Peyer's patch (tissue), 4 donors: Measurements from ENCODE around the gene KSR2. TPM values are rescaled to one million over a fixed set of nuclear protein-coding genes. Genes with fewer than 3 reads are reported as not detected.

Source experiments
- DNase-seq, 3 donors: peaks; one replicate each; pipeline ENCODE4 v3.0.0-alpha.2; 2017 to 2019
- H3K27ac ChIP-seq, 4 donors: fragments of 200-600 bp; sonication (generic); one replicate each; pipeline ENCODE4 v1.5.1; 2016 to 2019
- H3K27me3 ChIP-seq, 2 donors: fragments of 200-600 bp; sonication (generic); one replicate each; pipeline ENCODE4 v1.5.1; 2019
- H3K36me3 ChIP-seq, 3 donors: fragments of 200-600 bp; sonication (generic); one replicate each; pipeline ENCODE4 v1.5.1; 2016 to 2019
- H3K4me1 ChIP-seq, 4 donors: fragments of 200-600 bp; sonication (generic); one replicate each; pipeline ENCODE4 v1.5.1; 2016 to 2019
- H3K4me3 ChIP-seq, 4 donors: fragments of 200-600 bp; sonication (generic); 1 replicate in 3 of 4; 2 replicates in 1 of 4; pipeline ENCODE4 v1.5.1; 2016 to 2019; ENCODE audit warnings: mild to moderate bottlenecking in 1 of 4
- H3K9me3 ChIP-seq, 4 donors: fragments of 200-600 bp; sonication (generic); one replicate each; pipeline ENCODE4 v1.5.1; 2016 to 2019; ENCODE audit warnings: mild to moderate bottlenecking in 1 of 4
- POLR2A ChIP-seq, 2 donors: fragments of 450-650 bp; IDR thresholded peaks; one replicate each; pipeline ENCODE4 v1.5.1; 2017; ENCODE audit warnings: antibody characterized with exemption in 2 of 2, mild to moderate bottlenecking in 2 of 2, moderate library complexity in 2 of 2
- total RNA-seq, 4 donors: library from RNA; depleted of rRNA; stranded (reverse); fragments of >200 nt; gene quantifications; one replicate each; pipeline ENCODE4 v1.1.0, GENCODE V29; 2016
- TF ChIP-seq, protein P1 (sequence below), 6 experiments: fragments of 450-650 bp in 4 of 6; fragments of 200-600 bp in 2 of 6; sonication (generic) in 1 of 6; IDR thresholded peaks; one replicate each; pipeline ENCODE4 v1.5.1; 2017 to 2019; ENCODE audit warnings: antibody characterized with exemption in 6 of 6, mild to moderate bottlenecking in 3 of 6, moderate library complexity in 1 of 6

Gene KSR2
- total RNA-seq, 4 donors from 2014 or later, result 0.27 to 0.53 (median 0.28) TPM; not detected in 1

DNA sequence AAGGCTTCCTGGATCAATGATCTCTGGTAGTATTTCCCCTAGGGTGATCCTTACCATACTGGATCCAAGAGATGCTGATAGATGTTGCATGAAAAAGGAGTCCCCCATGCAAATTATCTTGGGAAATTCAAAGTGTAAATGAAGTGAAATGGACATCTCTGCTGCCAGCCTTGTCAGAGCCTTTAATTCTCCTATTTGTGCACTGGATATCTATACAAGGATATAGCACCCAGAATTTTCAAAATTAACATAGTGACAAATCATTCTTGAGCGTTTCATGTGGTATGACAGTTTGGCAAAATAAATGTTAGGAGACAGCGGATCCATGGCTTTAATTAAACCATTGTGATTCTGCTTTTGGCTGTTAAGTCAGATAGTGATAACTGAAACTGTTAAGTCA, 260.9 kb downstream of the KSR2 start:
- H3K27ac ChIP-seq, result no peak overlapping the region

DNA sequence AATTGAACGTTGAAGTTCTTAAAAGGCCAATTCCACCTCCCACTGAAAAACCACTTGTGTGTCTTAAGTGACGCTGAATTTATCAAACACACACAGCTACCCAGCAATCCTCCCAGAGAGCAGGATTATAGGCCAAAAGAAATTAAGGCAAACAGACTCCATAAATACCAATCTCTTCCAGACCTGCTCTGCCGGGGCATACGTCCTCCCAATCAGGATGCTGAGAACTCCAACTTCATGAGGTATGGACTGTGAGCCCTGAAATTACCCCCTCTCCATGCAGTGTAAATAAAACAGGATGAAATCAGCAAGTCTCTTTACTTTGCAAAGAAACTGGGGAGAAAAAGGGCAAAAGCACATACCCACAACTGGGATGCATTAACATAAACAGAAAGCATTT, 265.2 kb downstream of the KSR2 start:
- no peaks in the 10 kb centered on the region for H3K36me3 ChIP-seq
- TF ChIP-seq, protein P1, sequence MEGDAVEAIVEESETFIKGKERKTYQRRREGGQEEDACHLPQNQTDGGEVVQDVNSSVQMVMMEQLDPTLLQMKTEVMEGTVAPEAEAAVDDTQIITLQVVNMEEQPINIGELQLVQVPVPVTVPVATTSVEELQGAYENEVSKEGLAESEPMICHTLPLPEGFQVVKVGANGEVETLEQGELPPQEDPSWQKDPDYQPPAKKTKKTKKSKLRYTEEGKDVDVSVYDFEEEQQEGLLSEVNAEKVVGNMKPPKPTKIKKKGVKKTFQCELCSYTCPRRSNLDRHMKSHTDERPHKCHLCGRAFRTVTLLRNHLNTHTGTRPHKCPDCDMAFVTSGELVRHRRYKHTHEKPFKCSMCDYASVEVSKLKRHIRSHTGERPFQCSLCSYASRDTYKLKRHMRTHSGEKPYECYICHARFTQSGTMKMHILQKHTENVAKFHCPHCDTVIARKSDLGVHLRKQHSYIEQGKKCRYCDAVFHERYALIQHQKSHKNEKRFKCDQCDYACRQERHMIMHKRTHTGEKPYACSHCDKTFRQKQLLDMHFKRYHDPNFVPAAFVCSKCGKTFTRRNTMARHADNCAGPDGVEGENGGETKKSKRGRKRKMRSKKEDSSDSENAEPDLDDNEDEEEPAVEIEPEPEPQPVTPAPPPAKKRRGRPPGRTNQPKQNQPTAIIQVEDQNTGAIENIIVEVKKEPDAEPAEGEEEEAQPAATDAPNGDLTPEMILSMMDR (IDR thresholded peaks at IDR 0.05), result no peak
- no peak for TF ChIP-seq POLR2A (IDR thresholded peaks at IDR 0.05)
- H3K9me3 ChIP-seq, result no peaks in the 10 kb centered on the region
- H3K27me3 ChIP-seq, result no peaks in the 10 kb centered on the region
- H3K4me1 ChIP-seq, result no peaks in the 10 kb centered on the region
- no peak for DNase-seq
- no peak overlapping the region for H3K27ac ChIP-seq
- H3K4me3 ChIP-seq, result no peak overlapping the region

More for the DNA sequence above, 260.9 kb downstream of the KSR2 start:
- DNase-seq, result no peak
- Histone ChIP-seq H3K4me1 (no peaks in the 10 kb centered on the region), H3K4me3 (no peak overlapping the region), H3K27me3 (no peaks in the 10 kb centered on the region), H3K9me3 (no peaks in the 10 kb centered on the region), H3K36me3 (no peaks in the 10 kb centered on the region)
- TF ChIP-seq, protein P1 (IDR thresholded peaks at IDR 0.05), result no peak
- TF ChIP-seq POLR2A (IDR thresholded peaks at IDR 0.05), result no peak

DNA sequence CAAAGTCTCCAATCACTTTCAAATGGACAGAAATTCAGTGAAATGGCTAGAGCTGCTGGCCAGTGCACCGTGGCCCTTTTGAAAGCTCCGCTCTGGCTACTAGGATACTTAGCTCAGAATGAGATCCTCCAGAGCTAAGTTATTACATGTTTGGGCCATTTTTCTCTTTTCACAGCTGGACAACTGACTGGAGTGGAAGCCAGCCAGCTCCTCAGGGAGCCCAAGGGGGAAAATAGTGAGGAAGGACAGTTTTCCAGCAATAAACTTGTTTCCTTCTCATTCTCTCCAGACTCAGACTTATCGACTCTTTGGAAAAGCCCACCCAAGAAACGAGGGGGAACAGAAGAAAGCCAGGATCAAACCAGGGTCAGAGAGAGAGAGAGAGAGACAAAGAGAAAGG, 266.0 kb downstream of the KSR2 start:
- H3K27me3 ChIP-seq, result no peaks in the 10 kb centered on the region
- no peaks in the 10 kb centered on the region for H3K36me3 ChIP-seq
- no peak overlapping the region for H3K4me3 ChIP-seq
- no peaks in the 10 kb centered on the region for H3K4me1 ChIP-seq
- no peak for DNase-seq
- H3K27ac ChIP-seq, result no peak overlapping the region
- TF ChIP-seq POLR2A (IDR thresholded peaks at IDR 0.05), result no peak
- TF ChIP-seq, protein P1 (IDR thresholded peaks at IDR 0.05), result no peak
- H3K9me3 ChIP-seq, result no peaks in the 10 kb centered on the region

DNA sequence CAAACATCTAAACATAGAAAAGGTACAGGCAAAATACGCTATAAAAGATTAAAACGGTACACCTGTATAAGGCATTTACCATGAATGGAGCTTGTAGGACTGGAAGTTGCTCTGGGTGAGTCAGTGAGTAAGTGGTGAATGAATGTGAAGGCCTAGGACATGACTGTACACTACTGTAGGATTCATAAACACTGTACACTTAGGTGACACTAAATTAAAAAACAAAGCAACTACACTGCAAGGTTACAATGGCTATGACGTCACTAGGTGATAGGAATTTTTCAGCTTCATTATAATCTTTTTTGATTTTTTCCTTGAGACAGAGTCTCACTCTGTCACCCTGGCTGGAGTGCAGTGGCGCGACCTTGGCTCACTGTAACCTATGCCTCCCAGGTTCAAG, 269.2 kb downstream of the KSR2 start:
- Histone ChIP-seq H3K36me3 (no peaks in the 10 kb centered on the region), H3K27ac (no peak overlapping the region), H3K4me3 (no peak overlapping the region), H3K9me3 (no peaks in the 10 kb centered on the region), H3K4me1 (no peaks in the 10 kb centered on the region), H3K27me3 (no peaks in the 10 kb centered on the region)
- no peak for TF ChIP-seq POLR2A (IDR thresholded peaks at IDR 0.05)
- TF ChIP-seq, protein P1 (IDR thresholded peaks at IDR 0.05), result no peak
- no peak for DNase-seq

DNA sequence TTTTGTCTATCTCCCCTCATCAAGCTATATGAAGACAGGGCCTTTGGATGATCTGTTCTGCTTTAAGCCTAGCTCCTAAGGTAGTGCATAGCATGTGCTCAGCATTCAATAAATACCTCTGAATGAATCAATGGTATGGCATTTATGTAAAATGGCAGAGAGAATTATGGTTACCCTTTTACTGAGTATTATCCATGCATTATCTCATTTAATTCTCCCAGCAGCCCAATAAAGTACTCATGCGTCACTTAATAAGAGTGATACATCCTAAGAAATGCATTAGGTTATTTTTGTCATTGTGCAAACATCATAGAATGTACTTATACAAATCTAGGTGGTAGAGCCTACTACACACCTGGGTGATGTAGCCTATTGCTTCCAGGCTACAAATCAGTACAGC, 269.7 kb downstream of the KSR2 start:
- Histone ChIP-seq H3K4me3 (no peak overlapping the region), H3K27ac (no peak overlapping the region), H3K27me3 (no peaks in the 10 kb centered on the region), H3K4me1 (no peaks in the 10 kb centered on the region), H3K36me3 (no peaks in the 10 kb centered on the region), H3K9me3 (no peaks in the 10 kb centered on the region)
- TF ChIP-seq, protein P1 (IDR thresholded peaks at IDR 0.05), result no peak
- no peak for TF ChIP-seq POLR2A (IDR thresholded peaks at IDR 0.05)
- DNase-seq, result no peak

DNA sequence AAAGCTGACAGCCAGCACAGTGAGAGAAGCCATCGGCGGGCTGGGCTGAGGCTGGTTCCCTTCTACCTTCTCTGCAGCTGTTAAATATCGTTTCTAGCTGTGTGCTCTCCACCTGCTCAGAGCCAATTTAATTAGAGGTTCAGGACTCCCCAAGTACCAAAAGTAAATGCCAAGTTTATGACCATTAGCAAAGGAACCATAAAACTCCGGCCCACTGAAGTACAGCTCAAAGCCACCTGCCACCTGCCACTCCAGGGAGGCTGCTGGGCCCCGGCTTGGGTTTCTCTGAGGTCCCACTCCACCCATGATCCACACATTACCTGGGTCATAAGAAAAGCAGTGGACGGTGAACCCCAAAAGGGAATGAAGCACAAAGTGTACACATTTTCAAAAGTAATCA, 272.8 kb downstream of the KSR2 start:
- H3K4me1 ChIP-seq, result no peaks in the 10 kb centered on the region
- no peaks in the 10 kb centered on the region for H3K36me3 ChIP-seq
- no peak for DNase-seq
- TF ChIP-seq POLR2A (IDR thresholded peaks at IDR 0.05), result no peak
- TF ChIP-seq, protein P1 (IDR thresholded peaks at IDR 0.05), result no peak
- H3K27me3 ChIP-seq, result no peaks in the 10 kb centered on the region
- H3K27ac ChIP-seq, result no peak overlapping the region
- no peak overlapping the region for H3K4me3 ChIP-seq
- H3K9me3 ChIP-seq, result peaks cover 0 to 2% (median 0%) of the 10 kb centered on the region in 4 donors
